GM21723 (cell line): ENCODE results near the gene JAK3.
A peak's percentile ranks its signal among the peaks of the same experiment; 100 is the strongest.
"Not testable (repeated sequence)": the region's sequence is repeated elsewhere in the genome, so short reads cannot be mapped to it uniquely, and the experiment has no call there.

Experiments used
- ATAC-seq: cut with Tn5 transposase; IDR thresholded peaks from one replicate; pipeline ENCODE4 v1.9.1; 2021; ENCODE audit warnings: mild to moderate bottlenecking, moderate library complexity; ENCODE audit not compliant: unreplicated experiment

The JAK3 gene

GRCh38 chr19:17847538-17848366 is at the start of gene JAK3:
Gene JAK3, minus strand, starts transcription at chr19:17847982. Its CDS starts 3,565 bp downstream, at chr19:17844417.
- ATAC-seq: peak; percentile 47

- ATAC-seq: no peak
Observed at GRCh38 chr19:17893766-17894165, 46.0 kb upstream of the JAK3 start.

GRCh38 chr19:17889609-17890214 is 41.9 kb upstream of the JAK3 start:
- no peak for ATAC-seq

GRCh38 chr19:17888260-17888659 is 40.5 kb upstream of the JAK3 start:
- no peak for ATAC-seq

- ATAC-seq: not testable (repeated sequence)
Observed at GRCh38 chr19:17887221-17887620, 39.4 kb upstream of the JAK3 start.

GRCh38 chr19:17886515-17886914 is 38.7 kb upstream of the JAK3 start:
- ATAC-seq: no peak

GRCh38 chr19:17883627-17884410 is 36.0 kb upstream of the JAK3 start:
- ATAC-seq: no peak

- ATAC-seq: no peak
Observed at GRCh38 chr19:17881701-17882100, 33.9 kb upstream of the JAK3 start.

GRCh38 chr19:17879466-17879865 is 31.7 kb upstream of the JAK3 start:
- ATAC-seq: no peak

- no peak for ATAC-seq
Observed at GRCh38 chr19:17877696-17878095, 29.9 kb upstream of the JAK3 start.

GRCh38 chr19:17874758-17875135 is 27.0 kb upstream of the JAK3 start:
- no peak for ATAC-seq

GRCh38 chr19:17873786-17874757 is 26.3 kb upstream of the JAK3 start:
- no peak for ATAC-seq

- ATAC-seq: no peak
Observed at GRCh38 chr19:17872251-17873001, 24.6 kb upstream of the JAK3 start.

GRCh38 chr19:17871878-17872250 is 24.1 kb upstream of the JAK3 start, which contains the start of gene SLC5A5:
Gene SLC5A5, plus strand, starts transcription at chr19:17871945. Its CDS starts 375 bp downstream, at chr19:17872320.
- ATAC-seq: no peak

GRCh38 chr19:17871032-17871877 is 23.5 kb upstream of the JAK3 start:
- no peak for ATAC-seq

- ATAC-seq: no peak
Observed at GRCh38 chr19:17869114-17869608, 21.4 kb upstream of the JAK3 start.

- ATAC-seq: no peak
Observed at GRCh38 chr19:17868669-17869068, 20.9 kb upstream of the JAK3 start.

GRCh38 chr19:17866964-17867486 is 19.2 kb upstream of the JAK3 start:
- no peak for ATAC-seq
